HG02840 (cell line): Measurements from ENCODE around the gene SIGLEC9.
A peak's percentile ranks its signal among the peaks of the same experiment; 100 is the strongest.

ENCODE experiments used
- ATAC-seq: cut with Tn5 transposase; IDR thresholded peaks from one replicate; pipeline ENCODE4 v1.9.1; 2021; ENCODE audit warnings: mild to moderate bottlenecking, moderate library complexity, moderate number of reproducible peaks; ENCODE audit not compliant: unreplicated experiment, low FRiP score

The SIGLEC9 gene

DNA sequence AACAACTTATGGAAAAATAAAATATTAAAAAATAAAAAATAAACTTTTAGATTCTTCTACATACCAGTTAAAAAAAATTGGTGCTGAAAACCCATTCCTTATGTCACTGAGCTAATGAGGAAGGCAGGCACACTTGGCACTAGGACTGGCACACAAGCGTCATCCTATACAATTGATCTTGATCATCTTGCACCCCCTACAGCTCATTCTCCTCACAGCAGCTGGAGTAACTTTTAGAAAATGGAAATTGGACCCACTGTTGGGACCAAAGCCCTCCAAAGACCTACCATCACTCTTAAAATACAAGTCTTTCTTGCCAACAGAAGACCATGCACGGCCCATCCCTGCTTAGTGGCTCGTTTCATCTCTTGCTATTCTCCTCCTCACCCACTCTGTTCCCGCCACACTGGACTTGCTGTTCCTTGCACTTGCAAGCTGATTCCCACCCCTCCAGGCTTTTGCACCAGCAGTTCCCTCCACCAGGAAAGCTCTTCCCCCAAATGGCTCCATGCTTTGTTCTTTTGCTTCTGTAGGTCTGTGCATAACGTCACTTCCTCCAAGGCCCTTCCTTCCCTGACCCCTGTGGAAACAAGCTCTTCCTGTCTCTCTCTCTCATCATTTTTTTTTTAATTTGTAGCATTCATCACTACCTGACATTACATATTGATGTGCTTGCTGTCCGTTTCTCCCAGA lies 28.1 kb upstream of the SIGLEC9 start:
- no peak for ATAC-seq

DNA sequence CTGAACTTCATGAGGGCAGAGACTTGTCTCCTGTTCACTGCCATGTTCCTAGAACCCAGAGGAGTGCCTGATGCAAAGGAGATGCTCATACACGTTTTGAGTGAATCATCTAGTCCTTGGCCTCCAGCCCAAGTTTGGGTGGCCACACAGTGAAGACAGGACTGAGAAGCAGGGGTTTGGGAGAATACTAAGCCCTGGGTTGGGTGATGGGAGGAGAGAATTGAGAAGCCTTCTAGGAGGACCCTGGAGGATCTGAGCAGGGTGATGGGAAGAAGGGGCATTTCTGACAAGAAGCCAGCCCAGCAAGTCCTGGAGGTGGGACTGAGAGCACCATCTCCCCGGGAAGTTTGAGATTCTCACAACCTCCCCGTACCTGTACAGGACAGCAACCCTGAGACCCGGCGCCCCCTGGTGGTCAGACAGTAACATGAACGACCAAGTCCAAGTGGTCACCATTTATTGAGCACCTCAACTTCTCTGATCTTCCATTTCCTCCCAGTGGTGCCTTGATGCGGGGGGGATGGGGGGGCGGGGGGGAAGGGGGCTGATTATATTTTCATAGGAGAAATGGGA lies 27.5 kb upstream of the SIGLEC9 start:
- no peak for ATAC-seq

DNA sequence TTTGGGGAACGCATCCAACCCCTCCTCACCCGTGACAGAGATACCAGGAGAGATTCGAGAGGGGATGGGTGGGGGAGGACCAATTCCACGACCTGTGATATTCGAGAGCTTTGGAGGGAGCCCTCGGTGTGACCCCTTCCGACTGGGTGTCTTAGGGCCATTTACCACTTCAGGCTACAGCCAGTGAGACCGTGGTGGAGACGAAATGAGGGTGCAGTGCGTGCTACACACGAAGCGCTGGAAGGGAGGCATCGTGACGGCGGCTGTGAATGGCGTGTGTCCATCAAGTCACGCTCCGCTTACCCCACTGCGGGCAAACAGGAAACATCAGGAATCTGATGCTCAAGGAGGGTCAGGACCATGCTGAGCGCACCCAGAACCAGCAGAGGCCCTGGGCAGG lies 26.9 kb upstream of the SIGLEC9 start:
- no peak for ATAC-seq

DNA sequence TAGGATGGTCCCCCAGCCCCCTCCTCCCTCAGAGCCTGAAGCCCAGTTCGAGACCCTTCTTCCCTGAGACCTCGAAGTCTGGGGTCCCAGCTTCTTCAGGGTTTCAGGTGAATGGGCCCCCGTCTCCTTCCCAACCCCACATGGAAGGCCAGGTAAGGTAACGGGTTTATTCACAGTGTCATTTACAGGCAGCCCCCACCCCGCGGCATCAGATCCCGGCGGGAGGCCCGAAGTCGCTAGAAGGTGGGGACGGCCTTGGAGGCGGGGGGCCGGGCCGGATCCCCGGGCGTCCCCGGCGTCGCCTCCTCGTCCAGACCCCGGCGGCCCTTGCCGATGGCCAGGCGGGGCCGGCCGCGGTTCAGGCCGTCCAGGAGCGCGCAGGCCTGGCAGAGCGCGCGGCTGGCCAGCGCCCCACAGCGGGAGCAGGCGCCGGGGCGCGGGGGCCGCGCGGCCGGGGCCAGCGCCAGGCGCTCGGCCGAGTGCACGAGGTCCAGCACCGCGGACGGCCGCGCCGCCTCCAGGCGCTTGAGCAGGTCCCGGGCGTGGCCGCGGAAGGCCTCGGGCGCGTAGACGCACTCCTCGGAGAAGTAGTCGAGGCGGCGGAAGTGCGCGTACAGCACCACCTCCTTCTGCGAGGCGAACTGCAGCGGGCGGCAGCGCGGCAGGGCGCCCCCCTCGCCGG lies 26.2 kb upstream of the SIGLEC9 start:
- no peak for ATAC-seq

DNA sequence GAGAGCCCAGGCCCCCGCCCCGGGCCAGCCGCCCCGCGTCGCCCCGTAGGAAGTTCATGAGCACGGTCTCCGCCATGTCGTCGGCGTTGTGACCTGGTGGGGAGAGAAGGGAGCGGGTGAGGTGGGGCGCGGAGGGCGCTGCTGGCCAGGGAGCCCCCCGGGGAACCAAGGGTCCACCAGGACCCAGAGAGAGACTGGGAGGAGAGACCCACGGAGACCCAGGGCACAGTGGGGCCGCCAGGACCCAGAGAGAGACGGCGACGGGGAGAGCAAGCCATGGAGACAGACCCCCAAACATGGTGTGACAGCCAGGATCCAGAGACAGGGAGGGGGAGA lies 25.7 kb upstream of the SIGLEC9 start:
- ATAC-seq, result no peak

DNA sequence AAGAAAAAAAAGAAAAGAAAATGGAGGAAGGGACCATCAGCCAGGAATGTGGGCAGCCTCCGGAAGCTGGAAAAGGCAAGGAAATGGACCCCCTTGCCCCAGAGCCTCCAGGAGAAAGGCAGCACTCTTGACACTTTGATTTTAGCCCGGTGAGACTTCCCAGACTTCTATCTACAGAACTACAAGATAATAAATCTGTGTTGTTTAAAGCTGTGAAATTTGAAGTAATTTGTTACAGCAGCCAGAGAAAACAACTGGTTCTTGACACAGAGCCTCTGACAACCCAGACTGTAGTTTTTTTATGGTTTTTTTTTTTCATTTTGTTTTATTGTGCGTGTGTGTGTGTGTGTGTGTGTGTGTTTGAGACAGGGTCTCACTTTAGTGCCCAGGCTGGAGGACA lies 24.1 kb upstream of the SIGLEC9 start:
- no peak for ATAC-seq

DNA sequence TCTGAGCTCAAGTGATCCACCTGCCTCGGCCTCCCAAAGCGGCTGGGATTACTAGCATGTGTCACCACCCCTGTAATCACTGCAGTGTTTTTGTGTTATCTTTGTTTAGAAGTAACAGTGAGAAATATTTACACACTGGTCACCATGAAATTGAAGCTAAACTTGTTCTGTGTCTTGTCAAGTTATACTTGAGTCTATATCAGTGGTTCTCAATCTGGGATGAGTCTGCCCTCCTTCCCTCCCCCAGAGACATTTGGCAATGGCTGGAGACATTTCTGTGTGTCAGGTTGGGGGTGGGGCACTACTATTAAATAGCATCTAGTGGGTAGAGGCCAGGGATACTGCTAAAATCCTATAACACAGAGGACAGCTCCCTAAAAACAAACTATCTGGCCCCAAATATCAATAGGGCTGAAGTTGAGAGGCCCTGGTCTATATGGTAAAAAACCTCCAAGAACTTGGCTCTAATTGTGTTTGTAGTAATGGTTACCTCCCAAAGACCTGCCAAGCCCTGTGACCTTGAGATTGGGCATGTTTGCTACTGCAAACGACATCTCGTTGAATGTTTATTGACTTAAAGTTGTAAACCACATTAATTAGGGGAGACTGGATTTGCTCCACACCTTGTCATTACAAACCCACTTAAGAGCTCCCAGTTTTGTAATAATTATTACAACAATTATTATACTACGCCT lies 23.4 kb upstream of the SIGLEC9 start:
- ATAC-seq, result no peak

DNA sequence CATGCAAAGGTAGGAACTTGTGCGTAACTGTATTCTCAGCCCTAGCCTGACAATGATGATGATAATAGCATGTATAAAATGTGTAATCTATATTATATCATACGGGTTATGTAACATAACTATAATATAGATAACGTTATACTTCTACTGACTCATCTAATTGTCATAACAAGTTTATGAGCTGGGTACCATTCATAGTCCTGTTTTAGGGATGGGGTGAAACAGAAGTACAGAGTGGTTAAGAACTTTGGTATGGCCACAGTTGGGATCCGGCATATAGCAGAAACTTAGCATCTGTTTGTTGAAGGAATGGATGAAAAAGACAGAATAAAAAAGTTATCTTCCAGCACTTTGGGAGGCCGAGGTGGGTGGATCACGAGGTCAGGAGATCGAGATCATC lies 21.7 kb upstream of the SIGLEC9 start:
- no peak for ATAC-seq

DNA sequence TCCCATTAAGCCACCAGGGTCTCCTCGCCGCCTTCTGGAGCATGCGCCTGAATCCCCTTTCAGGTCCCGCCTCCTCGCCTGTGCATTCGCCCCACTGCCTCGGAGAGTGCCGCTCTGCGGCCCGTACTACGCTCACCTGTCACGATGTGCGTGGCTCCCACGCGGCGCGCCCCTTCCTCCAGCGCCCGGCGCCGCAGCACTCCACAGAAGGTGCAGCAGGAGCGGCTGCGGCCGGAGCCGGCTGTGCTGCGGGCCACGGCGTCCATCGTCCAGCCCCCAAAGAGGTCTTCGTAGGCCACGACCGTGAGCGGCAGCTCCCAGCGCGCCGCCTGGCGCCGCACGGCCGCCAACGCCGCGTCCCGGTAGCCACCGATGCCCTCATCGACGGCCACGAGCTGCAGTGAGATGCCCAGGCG lies 20.8 kb upstream of the SIGLEC9 start:
- ATAC-seq, result no peak

DNA sequence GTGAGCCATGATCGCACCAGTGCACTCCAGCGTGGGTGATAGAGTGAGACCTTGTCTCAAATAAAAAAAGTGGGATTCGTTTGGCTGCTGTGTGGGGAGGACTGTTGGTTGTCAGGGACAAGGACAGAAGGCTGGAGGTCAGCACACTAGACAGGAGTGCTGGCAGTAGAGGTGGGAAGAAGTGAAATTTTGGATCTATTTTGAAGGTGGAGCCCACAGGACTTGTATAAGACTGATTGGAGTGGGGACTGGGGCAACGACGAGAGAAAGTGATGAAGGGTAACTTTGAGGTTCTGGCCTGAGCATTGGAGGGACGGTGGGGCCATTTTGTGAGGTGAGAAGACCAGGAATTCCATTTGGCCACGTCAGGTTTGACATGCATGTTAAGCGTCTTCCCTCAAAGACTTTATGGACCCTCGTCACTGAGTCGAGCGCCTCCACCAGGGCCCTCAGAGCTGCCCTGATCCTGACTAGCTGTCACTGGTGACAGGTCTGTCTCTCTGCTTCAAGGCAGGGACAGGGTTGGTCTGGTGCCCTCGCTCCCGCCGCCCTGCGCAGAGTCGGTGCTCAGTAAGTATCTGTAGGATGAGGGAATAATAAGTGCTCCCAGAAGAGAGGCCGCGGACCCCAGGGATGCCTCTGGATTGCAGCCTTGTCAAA lies 17.2 kb upstream of the SIGLEC9 start:
- no peak for ATAC-seq

DNA sequence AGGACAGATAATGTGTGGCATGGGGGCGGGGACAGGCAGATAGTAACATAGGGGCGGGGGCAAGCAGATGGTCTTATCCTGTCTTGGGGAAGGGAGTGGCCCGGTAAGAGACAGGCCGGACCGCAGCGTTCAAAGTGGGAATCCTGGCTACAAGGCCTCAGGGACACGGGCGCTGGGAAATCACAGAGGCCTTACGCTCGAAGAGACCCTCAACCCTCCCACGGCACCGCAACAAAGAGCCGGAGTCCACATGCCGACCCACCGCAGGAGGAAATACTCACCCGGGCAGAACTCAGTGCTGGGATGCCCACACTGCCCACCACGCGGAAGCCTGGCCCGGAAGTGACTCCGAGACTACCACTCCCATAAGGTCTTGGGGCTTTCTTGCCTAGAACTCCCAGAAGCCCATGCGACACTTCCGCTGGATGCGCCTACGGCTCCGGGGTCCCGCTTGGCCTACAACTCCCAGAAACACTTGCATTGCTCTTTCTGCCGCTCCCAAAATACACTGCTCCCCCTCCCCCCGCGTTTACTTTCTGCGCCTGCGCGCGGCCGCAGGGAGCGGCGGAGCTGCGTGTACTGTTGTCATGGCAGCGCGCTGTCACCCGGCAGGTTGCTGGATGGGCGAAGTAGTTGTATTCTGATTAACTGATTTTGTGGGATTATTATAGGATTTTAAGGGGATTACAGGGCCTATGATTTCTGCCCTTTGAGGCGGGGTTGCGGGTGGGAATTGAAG lies 16.5 kb upstream of the SIGLEC9 start, which contains the start of gene CTU1:
Gene CTU1 (minus strand): TSS at position 344 of the 739 bp plus-strand sequence. CDS start 3,840 bp downstream, outside the sequence.
- ATAC-seq, result peak; percentile 98

DNA sequence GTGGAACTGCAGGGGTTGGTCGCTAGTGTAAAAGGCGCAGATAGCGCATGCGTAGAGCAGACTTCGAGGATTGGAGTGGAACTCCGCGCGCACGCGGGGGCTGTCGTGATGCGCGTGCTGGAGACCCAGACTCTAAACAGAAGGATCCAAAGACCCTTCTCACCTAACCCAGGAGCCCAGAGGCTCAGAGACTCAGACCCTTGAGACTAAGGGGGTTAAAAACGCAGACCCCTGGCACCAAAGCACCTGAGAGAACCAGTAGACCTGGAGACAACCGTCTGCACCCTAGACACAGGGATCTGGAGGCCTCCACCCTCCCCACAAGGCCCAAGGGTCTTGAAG lies 15.9 kb upstream of the SIGLEC9 start:
- peak; percentile 34 for ATAC-seq

DNA sequence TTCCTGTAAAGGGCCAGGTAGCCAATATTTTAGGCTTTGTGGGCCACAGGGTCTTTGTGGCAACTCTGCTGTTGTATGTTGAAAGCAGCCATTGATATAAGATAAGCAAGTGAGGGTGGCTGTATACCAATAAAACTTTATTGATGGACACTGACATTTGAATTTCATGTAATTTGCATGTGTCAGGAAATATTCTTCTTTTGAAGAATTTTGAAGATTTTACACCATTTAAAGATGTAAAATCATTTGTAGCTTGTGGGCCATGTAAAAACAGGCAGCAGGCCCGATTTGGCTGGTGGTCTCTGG lies 14.1 kb upstream of the SIGLEC9 start:
- ATAC-seq, result no peak

DNA sequence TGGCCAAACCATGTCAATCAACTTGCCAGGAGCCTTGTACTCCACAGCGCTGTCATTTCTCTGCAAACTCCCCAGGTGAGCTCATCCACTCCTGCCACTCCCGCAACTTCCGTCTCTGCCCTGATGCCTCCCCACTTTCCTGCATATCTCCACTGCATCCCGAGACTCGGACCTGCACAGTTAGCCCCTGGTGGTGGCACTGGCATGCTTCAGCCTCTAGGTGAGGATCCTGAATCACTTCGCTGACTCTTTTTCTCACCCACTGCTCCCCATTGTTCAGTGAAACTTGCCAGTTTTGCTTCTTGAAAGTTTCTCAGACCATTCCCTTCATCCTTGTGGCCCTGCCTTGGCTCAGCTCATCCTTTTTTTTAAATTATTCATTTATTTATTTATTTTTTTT lies 13.1 kb upstream of the SIGLEC9 start:
- no peak for ATAC-seq

DNA sequence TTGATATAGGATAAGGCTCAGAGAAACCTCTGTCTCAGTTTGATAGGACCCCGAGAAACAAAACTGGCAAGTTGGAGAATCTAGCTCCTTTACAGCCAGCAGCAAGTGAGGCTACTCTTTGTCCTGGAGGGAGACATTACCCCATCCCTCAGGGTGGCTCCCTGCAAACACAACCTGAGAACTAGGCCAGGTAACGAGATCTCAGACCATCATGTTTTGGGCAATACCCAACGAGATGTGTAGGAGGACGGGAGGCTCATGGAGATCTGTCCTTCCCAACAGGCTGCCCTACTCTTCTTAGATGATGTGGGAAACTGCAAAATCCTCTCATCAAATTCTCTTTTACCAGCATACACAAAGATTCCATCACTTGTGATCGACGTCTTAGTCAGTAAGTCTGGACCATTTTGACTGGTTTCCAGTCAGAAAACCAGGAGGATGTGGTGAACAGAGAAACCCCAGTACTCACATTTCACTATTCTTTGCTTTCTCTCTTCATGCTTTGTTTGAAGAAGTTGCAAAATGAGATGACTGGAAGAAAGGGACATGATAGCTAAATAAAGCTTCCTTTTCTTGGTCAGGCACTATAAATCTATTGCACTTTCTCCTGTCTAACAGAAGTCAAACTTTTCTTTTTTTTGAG lies 10.5 kb upstream of the SIGLEC9 start:
- ATAC-seq, result no peak

DNA sequence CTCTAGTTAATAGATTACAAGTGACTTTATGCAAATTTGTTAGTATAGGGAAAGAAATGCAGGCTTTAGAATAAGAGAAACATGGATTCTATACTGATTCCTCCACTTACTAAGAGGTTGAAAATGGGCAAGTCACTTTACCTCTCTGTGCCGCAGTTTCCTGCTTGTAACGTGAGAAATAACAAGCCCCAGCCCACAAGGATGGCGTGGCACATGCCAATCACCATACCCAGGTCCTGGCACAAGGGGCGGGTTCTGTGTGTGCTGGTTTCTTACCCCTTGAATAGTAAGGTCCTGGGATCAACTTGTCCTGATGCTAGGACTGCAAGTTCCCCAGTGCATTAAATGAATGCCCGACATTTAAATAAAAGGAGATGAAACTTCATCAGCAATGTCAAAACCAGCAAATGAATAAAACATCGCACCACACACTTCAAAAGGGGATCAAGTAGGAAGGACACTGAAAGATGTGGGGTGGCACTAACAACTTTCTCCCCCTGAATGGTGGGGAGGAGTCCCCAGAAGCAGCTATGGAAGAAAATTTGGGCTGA lies 7.9 kb upstream of the SIGLEC9 start:
- no peak for ATAC-seq

DNA sequence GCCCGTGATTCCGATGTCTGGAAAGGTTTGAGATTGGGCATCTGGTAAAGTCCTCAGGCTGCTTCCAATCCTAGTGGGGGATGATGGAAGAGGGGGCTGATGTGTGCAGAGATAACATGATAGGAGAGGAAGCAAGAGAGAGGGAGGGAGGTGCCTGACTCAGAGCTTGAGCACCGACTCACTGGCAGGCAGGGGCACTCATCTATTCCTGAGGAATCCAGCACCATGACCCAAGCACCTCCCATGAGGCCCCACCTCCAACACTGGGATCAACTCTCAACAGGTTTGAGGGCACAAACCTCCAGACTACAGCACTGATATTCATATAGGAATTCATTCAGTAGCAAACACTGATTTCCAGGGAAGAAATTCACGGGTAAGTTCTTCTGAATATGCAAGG lies 5.6 kb upstream of the SIGLEC9 start:
- no peak for ATAC-seq

DNA sequence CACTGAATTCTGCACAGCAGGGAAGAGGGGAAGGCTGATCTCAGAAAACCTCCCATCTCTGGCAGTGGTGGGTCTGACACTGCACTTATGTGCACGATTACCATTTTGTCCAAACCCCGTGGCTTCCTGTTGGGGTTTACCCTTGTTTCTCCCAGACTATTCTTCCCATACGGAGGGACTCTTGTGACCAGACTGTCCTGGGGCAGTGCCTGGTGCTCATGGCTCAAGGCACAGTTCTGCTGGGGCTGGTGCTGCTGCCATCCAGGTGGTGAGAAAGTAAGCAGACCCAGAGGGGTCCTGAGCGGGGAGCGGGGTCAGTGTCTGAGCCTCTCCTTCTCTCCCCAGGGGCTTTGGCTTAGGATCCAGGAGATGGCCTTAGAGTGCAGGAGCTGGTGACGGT lies 5.1 kb upstream of the SIGLEC9 start:
- no peak for ATAC-seq

DNA sequence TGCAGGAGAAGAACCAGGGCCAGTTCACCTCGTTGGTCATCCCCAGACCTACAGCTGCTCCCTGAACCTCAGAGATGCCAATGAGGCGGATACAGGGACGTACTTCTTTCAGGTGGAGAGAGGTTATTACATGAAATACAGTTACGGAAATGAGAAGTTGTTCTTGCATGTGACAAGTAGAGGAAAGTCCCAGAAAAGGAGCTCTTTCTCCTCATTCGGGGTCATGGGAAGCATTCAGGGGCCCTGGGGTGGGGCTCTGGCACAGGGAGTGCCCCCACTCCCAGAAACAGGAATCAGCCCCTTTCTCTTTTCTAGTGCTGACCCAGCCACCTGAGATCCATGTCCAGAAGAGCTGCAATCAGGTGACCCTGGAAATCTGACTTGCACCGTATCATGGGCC lies 4.5 kb upstream of the SIGLEC9 start:
- ATAC-seq, result no peak

DNA sequence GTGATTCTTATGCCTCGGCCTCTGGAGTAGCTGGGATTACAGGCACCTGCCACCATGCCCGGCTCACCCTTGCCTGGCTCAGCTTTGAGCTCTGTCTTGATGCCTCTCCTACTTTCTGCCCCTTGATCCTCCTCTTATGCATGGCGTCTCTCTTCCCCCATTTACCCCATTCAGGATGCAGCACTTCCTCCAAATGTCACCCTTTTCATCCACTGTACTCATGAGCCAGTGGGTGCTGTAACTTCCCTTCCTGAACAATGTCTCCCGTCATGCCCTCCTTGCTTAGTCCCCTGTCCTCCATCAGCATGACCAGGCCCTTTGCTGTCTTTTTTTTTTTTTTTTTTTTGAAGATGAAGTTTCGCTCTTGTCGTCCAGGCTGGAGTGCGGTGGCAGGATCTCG lies 3.4 kb upstream of the SIGLEC9 start:
- ATAC-seq, result no peak
